ENCODE measurements around the gene ALKBH7.
"Not testable (repeated sequence)": the region's sequence is repeated elsewhere in the genome, so short reads cannot be mapped to it uniquely, and the experiment has no call there.

The ALKBH7 gene

GRCh38 chr19:6372594-6373095, at the start of gene ALKBH7:
ALKBH7 (plus strand) TSS chr19:6372794; CDS start chr19:6372821, 27 bp downstream.
- peak; percentile 99 for DNase-seq

DNA sequence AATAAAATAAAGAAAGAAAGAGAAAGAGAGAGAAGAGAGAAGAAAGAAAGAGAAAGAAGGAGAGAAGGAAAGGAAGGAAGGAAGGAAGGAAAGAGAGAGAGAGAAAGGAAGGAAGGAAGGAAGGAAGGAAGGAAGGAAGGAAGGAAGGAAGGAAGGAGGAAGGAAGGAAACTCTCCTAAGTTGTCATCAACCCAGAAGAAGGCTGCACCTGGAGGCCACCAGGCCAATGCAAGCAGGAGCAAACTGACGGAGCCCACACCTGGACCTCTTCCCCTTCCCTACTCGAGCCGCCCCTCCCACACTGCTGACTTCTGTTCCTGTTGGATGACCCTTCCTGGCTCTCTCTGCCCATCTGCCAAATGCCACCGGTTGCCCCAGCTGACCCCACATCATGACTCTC, 47.8 kb upstream of the ALKBH7 start:
- DNase-seq, result no peak

DNA sequence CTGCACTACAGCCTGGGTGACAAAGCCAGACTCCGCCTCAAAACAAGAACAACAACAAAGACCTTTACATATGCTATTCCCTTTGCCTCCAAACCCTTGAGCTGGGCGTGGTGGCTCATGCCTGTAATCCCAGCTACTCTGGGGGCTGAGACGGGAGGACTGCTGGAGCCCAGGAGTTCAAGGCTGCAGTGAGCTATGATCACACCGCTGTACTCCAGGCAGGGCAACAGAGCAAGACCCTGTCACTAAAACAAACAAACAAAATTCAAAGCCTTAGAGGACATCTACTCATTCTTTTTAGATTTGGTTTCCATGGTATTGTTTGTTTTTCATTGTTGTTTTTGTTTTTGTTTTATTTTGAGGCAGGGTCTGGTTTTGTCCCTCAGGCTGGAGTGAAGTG, 47.0 kb upstream of the ALKBH7 start:
- no peak for DNase-seq

GRCh38 chr19:6326815-6327214, 45.8 kb upstream of the ALKBH7 start:
- no peak for DNase-seq

DNA sequence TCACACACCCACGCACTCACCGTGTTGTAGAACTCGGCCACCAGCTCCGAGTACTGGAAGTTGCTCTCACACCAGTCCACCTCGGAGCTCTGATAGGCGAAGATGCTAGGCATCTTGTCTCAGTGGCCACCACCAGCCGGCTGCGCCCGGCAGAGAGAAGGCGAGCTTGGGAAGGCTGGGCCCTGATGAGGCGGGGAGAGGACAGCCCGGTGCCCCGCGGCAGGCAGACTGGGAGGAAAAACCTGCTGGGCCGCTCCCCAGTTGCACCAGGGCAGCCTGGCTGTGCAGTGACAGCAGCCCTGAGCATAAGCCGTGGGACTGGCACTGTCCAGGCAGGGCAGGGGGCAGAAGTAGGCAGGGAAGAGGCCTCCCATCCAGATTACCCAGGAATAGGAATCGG, 39.2 kb upstream of the ALKBH7 start, which contains the start of gene ACER1:
Gene ACER1 (minus strand): TSS at position 174 of the 400 bp plus-strand sequence. CDS start 61 bp downstream, at position 113.
- DNase-seq, result peak; percentile 11

GRCh38 chr19:6334490-6335285, 37.9 kb upstream of the ALKBH7 start:
- no peak for DNase-seq

GRCh38 chr19:6340493-6341201, 31.9 kb upstream of the ALKBH7 start:
- no peak for DNase-seq

GRCh38 chr19:6343462-6343861, 29.1 kb upstream of the ALKBH7 start:
- peak; percentile 25 for DNase-seq

GRCh38 chr19:6349271-6349670, 23.3 kb upstream of the ALKBH7 start:
- not testable (repeated sequence) for DNase-seq

DNA sequence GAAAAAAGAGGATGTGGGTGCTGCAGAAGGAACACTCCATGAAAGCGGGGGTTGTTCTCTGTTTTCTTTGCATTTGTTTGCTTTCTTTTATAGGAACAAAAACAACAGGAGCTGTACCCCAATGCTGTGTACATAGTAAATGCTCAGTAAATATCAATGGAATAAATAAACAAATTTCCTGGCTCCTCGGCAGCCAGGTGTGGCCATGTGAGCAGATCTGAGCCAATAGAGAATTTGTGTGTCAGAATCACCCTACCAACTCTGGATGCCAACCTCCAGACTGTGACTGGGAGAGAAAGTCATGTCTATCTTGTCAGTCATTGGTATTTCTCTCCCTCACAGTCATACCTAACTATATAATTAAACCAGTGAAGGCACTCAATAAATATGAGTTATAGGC, 21.9 kb upstream of the ALKBH7 start:
- DNase-seq, result peak; percentile 25

GRCh38 chr19:6352381-6353165, 20.0 kb upstream of the ALKBH7 start:
- DNase-seq, result no peak

GRCh38 chr19:6354098-6354674, 18.4 kb upstream of the ALKBH7 start:
- DNase-seq, result peak; percentile 23

GRCh38 chr19:6355321-6356040, 17.1 kb upstream of the ALKBH7 start:
- DNase-seq, result not testable (repeated sequence)

GRCh38 chr19:6357174-6357573, 15.4 kb upstream of the ALKBH7 start:
- DNase-seq, result no peak

DNA sequence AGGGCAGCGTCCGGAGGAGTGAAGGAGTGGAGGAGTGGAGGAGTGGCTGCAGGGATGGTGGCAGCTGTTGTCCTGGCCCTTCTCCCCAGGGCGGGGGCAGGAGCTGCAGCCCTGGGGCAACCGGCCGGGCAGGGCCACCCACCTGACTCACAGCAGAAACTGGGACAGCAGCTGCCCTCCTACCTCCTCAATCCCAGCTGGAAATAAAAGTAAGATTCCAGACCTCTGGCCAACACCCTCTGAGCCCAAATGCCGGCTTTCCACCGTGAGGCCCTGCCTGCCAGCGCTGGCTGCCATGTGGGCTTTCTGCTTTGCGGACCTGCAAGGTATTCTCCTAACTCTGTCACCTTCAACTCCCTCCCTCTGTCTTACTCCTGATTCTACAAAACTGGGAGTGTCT, 14.6 kb upstream of the ALKBH7 start:
- peak; percentile 74 for DNase-seq

DNA sequence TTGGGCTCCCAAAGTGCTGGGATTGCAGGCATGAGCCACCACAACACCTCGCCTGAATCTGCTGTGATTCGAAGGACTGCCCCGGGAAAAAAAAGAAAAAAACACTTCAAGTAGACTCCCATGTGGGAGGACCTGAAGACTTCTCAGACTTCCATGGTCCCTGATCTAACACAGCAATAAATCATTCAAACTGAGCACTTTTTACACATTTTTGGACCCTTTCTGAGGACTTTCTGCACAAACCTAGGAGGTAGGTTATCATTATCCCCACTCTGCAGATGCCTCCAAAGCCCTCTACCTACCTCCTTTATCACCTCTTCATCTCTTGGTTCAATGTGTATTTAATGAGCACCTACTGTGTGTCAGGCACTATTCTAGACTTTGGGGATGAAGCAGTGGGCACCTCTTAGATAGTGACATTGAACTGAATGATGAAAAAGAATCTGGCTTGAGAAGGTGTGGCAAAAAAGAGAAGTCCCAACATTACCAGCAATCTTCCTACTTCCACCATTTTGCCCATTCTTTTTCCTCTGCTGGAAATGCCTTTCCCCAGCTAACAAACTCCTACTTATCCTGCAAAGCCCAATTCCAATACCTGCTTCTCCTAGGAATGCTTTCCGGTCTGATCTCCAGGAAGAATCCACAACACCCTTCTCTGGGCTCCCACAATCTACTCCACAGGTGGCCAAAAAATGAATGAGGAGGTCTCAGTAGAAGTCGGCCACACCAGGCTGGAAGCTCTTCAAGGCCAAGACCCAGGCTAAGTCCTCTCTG, 12.8 kb upstream of the ALKBH7 start:
- DNase-seq, result no peak

GRCh38 chr19:6360445-6360844, 12.1 kb upstream of the ALKBH7 start:
- not testable (repeated sequence) for DNase-seq

- not testable (repeated sequence) for DNase-seq
Measured at GRCh38 chr19:6360857-6361216, 11.8 kb upstream of the ALKBH7 start.

- DNase-seq, result peak; percentile 41
Measured at GRCh38 chr19:6362027-6362350, 10.6 kb upstream of the ALKBH7 start.

GRCh38 chr19:6362351-6362801, 10.2 kb upstream of the ALKBH7 start:
- DNase-seq, result no peak

- no peak for DNase-seq
Measured at GRCh38 chr19:6364353-6364752, 8.2 kb upstream of the ALKBH7 start.
